HepG2 (cell line): Measurements from ENCODE around the gene ZNF71. TPM values are rescaled to one million over a fixed set of nuclear protein-coding genes. Genes with fewer than 3 reads are reported as not detected.
A peak's percentile ranks its signal among the peaks of the same experiment; 100 is the strongest.

Experiments
- EHMT2 ChIP-seq: fragments of 200-600 bp; sonication (generic); IDR thresholded peaks from 2 replicates; pipeline ENCODE4 v1.7.0; 2017; ENCODE audit warnings: antibody characterized with exemption, low read depth, low read length, borderline replicate concordance
- SRY ChIP-seq: sonication (generic); formaldehyde crosslinking; IDR thresholded peaks from 2 replicates; pipeline ENCODE4 v1.8.0; 2022; ENCODE audit warnings: mild to moderate bottlenecking, missing genetic modification reagents
- TGIF2 ChIP-seq: IDR thresholded peaks from 2 replicates; pipeline ENCODE4 v1.6.1; 2016; ENCODE audit warnings: control low read depth, missing compliant biosample characterization
- ZNF234 ChIP-seq: sonication (generic); formaldehyde crosslinking; conservative IDR thresholded peaks from 2 replicates; pipeline ENCODE4 v1.5.1; 2020; ENCODE audit warnings: mild to moderate bottlenecking, missing genetic modification reagents
- ZNF333 ChIP-seq: sonication (generic); formaldehyde crosslinking; IDR thresholded peaks from 2 replicates; pipeline ENCODE4 v1.4.0; 2020; ENCODE audit warnings: mild to moderate bottlenecking, missing genetic modification reagents, borderline replicate concordance
- ZNF549 ChIP-seq: sonication (generic); formaldehyde crosslinking; IDR thresholded peaks from 2 replicates; pipeline ENCODE4 v1.5.0; 2020; ENCODE audit warnings: missing genetic modification reagents
- ZNF614 ChIP-seq: IDR thresholded peaks from 2 replicates; pipeline ENCODE4 v1.6.1; 2018; ENCODE audit warnings: missing biosample characterization, missing genetic modification reagents, inconsistent platforms, borderline replicate concordance
- ZSCAN21 ChIP-seq: sonication (generic); formaldehyde crosslinking; IDR thresholded peaks from 2 replicates; pipeline ENCODE4 v1.8.0; 2022; ENCODE audit warnings: mild to moderate bottlenecking, missing genetic modification reagents, moderate library complexity, borderline replicate concordance
- polyA plus RNA-seq, 8 experiments: library from polyadenylated mRNA; depleted of rRNA in 3 of 8; stranded (reverse) in 7 of 8; unstranded in 1 of 8; fragments of >200 nt; fragmentation: Illumina TruSeq in 4 of 8; extraction: Trizol in 4 of 8; gene quantifications; 2 replicates each; pipeline versions ENCODE4 v1.2.1 to v1.2.3, GENCODE V29; 2011 to 2016; ENCODE audit warnings: low read depth in 4 of 8, missing spikeins in 1 of 8, mixed read lengths in 1 of 8; ENCODE audit not compliant: insufficient read depth in 1 of 8
- total RNA-seq, 5 experiments: library from RNA; depleted of rRNA; stranded (reverse); fragments of >200 nt; fragmentation: Illumina TruSeq; extraction: Trizol; gene quantifications; 2 replicates each; pipeline ENCODE4 v1.2.3, GENCODE V29; 2016; ENCODE audit warnings: low read depth in 1 of 5
- TF ChIP-seq, protein P1 (sequence below), 2 experiments: sonication (generic) in 1 of 2; formaldehyde crosslinking in 1 of 2; IDR thresholded peaks; 2 replicates each; pipeline versions ENCODE4 v1.4.0 to v1.6.1; 2016 to 2020; ENCODE audit warnings: borderline replicate concordance in 1 of 2, low read depth in 1 of 2, mild to moderate bottlenecking in 1 of 2, missing genetic modification reagents in 1 of 2
- TF ChIP-seq, protein P2 (sequence below): conservative IDR thresholded peaks from 2 replicates; pipeline ENCODE4 v1.6.1; 2018; ENCODE audit warnings: missing genetic modification reagents
- TF ChIP-seq, protein P3 (sequence below): sonication (generic); formaldehyde crosslinking; IDR thresholded peaks from 2 replicates; pipeline ENCODE4 v1.4.0; 2020; ENCODE audit warnings: missing genetic modification reagents, borderline replicate concordance
- TF ChIP-seq, protein P4 (sequence below): sonication (generic); formaldehyde crosslinking; IDR thresholded peaks from 2 replicates; pipeline ENCODE4 v1.8.1; 2023; ENCODE audit warnings: mild to moderate bottlenecking, missing genetic modification reagents, borderline replicate concordance
- TF ChIP-seq, protein P5 (sequence below): sonication (generic); formaldehyde crosslinking; IDR thresholded peaks from 2 replicates; pipeline ENCODE4 v1.4.0; 2020; ENCODE audit warnings: missing genetic modification reagents, borderline replicate concordance

The ZNF71 gene
- total and polyA plus RNA-seq, 2 of the 13 experiments (the other 11 are each of a cell fraction or from before 2014, with no cell fraction given), result 2.2 to 4.4 TPM

DNA sequence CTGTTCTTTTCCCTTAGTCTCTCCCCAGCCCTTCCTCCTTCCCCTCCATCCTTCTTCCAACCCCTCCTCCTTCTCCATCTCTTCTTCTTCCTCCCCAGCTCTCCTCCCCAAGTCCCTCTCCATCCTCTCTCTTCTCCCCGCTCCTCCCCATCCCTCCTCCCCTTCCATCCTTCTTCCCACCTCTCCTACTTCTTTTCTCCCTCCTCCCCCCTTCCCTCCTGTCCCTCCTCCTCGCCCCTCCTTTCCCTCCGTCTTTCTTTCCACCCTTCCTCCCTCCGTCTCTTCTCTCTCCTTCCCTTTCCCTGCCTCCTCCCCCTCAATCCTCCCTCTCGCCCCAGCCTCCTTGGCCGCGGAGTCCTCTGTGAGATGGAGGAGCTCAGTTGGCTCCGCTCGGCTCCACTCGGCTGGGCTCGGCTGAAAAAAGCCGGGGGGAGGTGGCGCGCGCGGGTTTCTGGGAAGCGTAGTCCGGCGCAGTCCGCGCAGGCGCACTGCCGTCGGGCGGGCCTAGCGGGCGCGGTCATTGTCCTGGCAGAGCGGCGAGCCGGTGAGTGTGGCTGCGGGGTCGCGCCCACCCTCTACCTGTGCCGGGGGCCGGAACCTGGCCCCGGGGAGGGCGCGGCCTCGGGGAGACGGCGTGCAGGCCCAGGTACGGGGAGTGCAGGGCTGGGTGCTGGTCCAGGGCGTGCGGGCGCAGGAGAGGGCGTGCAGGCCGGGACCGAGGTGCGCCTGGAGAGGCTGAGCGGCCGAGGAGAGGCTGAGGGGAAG is at the start of gene ZNF71 (continued):
- TF ChIP-seq, protein P1, sequence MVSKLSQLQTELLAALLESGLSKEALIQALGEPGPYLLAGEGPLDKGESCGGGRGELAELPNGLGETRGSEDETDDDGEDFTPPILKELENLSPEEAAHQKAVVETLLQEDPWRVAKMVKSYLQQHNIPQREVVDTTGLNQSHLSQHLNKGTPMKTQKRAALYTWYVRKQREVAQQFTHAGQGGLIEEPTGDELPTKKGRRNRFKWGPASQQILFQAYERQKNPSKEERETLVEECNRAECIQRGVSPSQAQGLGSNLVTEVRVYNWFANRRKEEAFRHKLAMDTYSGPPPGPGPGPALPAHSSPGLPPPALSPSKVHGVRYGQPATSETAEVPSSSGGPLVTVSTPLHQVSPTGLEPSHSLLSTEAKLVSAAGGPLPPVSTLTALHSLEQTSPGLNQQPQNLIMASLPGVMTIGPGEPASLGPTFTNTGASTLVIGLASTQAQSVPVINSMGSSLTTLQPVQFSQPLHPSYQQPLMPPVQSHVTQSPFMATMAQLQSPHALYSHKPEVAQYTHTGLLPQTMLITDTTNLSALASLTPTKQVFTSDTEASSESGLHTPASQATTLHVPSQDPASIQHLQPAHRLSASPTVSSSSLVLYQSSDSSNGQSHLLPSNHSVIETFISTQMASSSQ (IDR thresholded peaks at IDR 0.05; ENCODE audit: low read depth), result no peak
- TF ChIP-seq, protein P1 (CRISPR knock-in tag; IDR thresholded peaks at IDR 0.05; ENCODE audit: borderline replicate concordance), result no peak
- TF ChIP-seq ZNF333 (CRISPR knock-in tag), result peak; percentile 84; the same call in 1 of the 2 replicates
- no peak for TF ChIP-seq ZNF614 (CRISPR knock-in tag)
- no peak for TF ChIP-seq TGIF2 (CRISPR knock-in tag)
- TF ChIP-seq ZNF549 (CRISPR knock-in tag), result no peak
- TF ChIP-seq, protein P2, sequence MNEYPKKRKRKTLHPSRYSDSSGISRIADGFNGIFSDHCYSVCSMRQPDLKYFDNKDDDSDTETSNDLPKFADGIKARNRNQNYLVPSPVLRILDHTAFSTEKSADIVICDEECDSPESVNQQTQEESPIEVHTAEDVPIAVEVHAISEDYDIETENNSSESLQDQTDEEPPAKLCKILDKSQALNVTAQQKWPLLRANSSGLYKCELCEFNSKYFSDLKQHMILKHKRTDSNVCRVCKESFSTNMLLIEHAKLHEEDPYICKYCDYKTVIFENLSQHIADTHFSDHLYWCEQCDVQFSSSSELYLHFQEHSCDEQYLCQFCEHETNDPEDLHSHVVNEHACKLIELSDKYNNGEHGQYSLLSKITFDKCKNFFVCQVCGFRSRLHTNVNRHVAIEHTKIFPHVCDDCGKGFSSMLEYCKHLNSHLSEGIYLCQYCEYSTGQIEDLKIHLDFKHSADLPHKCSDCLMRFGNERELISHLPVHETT (CRISPR knock-in tag), result no peak
- TF ChIP-seq, protein P3, sequence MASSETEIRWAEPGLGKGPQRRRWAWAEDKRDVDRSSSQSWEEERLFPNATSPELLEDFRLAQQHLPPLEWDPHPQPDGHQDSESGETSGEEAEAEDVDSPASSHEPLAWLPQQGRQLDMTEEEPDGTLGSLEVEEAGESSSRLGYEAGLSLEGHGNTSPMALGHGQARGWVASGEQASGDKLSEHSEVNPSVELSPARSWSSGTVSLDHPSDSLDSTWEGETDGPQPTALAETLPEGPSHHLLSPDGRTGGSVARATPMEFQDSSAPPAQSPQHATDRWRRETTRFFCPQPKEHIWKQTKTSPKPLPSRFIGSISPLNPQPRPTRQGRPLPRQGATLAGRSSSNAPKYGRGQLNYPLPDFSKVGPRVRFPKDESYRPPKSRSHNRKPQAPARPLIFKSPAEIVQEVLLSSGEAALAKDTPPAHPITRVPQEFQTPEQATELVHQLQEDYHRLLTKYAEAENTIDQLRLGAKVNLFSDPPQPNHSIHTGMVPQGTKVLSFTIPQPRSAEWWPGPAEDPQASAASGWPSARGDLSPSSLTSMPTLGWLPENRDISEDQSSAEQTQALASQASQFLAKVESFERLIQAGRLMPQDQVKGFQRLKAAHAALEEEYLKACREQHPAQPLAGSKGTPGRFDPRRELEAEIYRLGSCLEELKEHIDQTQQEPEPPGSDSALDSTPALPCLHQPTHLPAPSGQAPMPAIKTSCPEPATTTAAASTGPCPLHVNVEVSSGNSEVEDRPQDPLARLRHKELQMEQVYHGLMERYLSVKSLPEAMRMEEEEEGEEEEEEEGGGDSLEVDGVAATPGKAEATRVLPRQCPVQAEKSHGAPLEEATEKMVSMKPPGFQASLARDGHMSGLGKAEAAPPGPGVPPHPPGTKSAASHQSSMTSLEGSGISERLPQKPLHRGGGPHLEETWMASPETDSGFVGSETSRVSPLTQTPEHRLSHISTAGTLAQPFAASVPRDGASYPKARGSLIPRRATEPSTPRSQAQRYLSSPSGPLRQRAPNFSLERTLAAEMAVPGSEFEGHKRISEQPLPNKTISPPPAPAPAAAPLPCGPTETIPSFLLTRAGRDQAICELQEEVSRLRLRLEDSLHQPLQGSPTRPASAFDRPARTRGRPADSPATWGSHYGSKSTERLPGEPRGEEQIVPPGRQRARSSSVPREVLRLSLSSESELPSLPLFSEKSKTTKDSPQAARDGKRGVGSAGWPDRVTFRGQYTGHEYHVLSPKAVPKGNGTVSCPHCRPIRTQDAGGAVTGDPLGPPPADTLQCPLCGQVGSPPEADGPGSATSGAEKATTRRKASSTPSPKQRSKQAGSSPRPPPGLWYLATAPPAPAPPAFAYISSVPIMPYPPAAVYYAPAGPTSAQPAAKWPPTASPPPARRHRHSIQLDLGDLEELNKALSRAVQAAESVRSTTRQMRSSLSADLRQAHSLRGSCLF (CRISPR knock-in tag), result no peak
- TF ChIP-seq SRY (CRISPR knock-in tag), result 0 out of 2 replicates have a peak, but pooled peaks have one; percentile 39
- no peak for TF ChIP-seq EHMT2
- TF ChIP-seq ZSCAN21 (CRISPR knock-in tag), result 0 out of 2 replicates have a peak, but pooled peaks have one; percentile 44
- TF ChIP-seq, protein P4, sequence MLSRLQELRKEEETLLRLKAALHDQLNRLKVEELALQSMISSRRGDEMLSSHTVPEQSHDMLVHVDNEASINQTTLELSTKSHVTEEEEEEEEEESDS, result no peak
- TF ChIP-seq, protein P5, sequence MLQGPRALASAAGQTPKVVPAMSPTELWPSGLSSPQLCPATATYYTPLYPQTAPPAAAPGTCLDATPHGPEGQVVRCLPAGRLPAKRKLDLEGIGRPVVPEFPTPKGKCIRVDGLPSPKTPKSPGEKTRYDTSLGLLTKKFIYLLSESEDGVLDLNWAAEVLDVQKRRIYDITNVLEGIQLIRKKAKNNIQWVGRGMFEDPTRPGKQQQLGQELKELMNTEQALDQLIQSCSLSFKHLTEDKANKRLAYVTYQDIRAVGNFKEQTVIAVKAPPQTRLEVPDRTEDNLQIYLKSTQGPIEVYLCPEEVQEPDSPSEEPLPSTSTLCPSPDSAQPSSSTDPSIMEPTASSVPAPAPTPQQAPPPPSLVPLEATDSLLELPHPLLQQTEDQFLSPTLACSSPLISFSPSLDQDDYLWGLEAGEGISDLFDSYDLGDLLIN (CRISPR knock-in tag), result no peak
- TF ChIP-seq ZNF234 (CRISPR knock-in tag), result no peak
